CD4-positive, alpha-beta T cell treated with Interleukin-15 for 1 hour (primary cell): ENCODE results near the gene NEURL4.
"Not testable (repeated sequence)": the region's sequence is repeated elsewhere in the genome, so short reads cannot be mapped to it uniquely, and the experiment has no call there.

Source experiments
- DNase-seq: peaks from one replicate; pipeline ENCODE4 v3.0.0-alpha.2; 2020

NEURL4 gene

GRCh38 chr17:7346761-7347614 is 17.9 kb upstream of the NEURL4 start:
- DNase-seq, result no peak

GRCh38 chr17:7343250-7343649 is 14.1 kb upstream of the NEURL4 start:
- no peak for DNase-seq

DNA sequence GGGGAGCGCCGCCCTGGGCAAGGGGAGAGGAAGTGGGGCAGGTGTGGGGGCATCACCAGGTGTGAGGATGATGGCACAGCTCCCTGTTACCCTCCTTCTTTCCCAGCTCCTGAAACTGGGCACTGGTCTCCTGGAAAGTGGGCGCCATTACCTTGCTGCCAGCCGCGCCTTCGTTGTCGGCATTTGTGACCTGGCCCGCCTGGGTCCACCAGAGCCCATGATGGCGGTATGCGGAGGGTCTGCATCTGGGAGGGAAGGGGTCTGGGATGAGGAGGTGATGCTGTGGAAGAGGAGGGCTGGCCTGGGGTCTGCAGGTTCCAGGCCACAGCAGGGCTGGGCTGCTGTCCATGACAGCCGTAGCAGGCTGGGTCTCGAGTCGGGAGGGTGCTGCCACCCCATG is 12.7 kb upstream of the NEURL4 start:
- no peak for DNase-seq

- no peak for DNase-seq
Observed at GRCh38 chr17:7340179-7340578, 11.0 kb upstream of the NEURL4 start.

DNA sequence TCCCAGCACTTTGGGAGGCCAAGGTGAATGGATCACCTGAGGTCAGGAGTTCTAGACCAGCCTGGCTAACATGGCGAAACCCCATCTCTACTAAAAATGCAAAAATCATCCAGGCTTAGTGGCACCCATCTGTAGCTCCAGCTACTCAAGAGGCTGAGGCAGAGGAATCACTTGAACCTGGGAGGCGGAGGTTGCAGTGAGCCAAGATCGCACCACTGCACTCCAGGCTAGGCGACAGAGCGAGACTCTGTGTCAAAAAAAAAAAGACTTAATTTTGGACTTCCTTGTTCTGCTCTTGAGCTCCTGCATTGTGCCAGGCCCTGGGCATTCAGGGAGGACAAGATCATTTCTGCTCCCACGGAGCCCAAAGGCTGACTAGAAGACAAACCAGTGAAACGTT is 8.5 kb upstream of the NEURL4 start:
- not testable (repeated sequence) for DNase-seq

DNA sequence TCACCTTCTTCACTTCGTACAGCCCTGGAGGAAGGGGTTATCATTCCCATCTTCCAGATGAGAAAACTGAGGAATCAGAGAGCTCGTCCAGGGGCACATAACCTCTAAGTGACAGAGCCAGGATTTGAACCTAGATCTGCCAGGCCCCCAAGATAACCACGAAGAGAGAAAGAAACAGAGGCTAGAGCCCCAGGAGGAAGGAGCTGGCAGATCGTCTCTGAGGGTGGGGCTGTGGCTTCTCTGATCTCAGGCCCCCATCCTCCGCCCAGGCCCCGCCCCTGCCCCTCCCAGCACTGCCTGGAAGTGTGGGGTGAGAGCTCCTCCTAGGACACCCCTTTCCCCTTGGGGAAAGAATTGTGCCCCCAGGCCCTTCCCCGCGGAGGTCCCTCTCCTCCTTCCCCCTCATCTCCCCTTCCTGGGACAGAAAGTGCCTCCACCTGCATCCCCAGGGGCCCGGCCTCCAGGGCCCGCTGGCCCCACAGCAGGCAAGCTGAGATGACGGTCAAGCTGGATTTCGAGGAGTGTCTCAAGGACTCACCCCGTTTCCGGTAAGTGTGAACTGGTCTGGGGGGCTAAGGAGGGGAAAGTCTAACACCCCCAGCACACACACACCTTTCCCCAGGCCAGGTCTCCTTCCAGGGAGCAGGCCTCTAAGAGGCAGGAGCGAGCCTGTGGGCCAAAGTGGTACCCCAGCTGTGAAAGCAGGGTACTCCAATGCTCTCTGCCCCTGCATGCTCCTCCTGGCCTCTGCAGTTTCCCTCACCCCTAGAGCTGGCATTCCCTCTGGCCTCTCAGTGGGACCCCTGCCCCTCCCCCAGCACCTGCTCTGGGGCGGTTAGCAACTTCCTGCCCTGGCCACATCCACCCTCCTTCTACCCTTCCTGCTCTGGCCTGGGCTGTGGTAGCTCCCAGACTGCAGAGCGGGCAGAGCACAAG is 7.4 kb upstream of the NEURL4 start, which contains the start of gene ACAP1:
TSS of gene ACAP1 (plus strand) at position 290 of the 936 bp plus-strand sequence. CDS start at position 496, 206 bp downstream.
- DNase-seq, result peak; percentile 85

- DNase-seq, result not testable (repeated sequence)
Observed at GRCh38 chr17:7335765-7336164, 6.6 kb upstream of the NEURL4 start.

GRCh38 chr17:7334938-7335538 is 5.9 kb upstream of the NEURL4 start:
- DNase-seq, result no peak

- DNase-seq, result peak; percentile 59
Observed at GRCh38 chr17:7332600-7333069, 3.5 kb upstream of the NEURL4 start.

- DNase-seq, result no peak
Observed at GRCh38 chr17:7332111-7332510, 3.0 kb upstream of the NEURL4 start.

DNA sequence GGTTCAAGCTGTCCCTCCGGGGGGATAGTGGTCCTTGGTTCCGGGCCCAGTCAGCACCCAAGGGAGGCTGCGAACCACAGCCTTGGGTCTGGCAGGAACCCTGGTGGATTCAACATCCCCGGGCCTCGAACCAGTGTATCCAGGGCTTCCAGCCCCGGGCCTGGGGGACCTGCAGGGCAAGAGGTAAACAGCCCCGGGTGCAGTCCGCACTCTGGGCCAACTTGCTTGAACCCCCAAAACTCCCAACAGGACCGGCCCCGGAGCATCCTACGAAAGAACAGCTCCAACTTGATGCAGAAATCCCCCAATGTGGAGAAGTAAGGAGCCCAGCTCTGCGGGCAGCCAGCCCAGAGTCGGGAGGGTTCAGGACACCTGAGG is 1.5 kb upstream of the NEURL4 start:
- no peak for DNase-seq

DNA sequence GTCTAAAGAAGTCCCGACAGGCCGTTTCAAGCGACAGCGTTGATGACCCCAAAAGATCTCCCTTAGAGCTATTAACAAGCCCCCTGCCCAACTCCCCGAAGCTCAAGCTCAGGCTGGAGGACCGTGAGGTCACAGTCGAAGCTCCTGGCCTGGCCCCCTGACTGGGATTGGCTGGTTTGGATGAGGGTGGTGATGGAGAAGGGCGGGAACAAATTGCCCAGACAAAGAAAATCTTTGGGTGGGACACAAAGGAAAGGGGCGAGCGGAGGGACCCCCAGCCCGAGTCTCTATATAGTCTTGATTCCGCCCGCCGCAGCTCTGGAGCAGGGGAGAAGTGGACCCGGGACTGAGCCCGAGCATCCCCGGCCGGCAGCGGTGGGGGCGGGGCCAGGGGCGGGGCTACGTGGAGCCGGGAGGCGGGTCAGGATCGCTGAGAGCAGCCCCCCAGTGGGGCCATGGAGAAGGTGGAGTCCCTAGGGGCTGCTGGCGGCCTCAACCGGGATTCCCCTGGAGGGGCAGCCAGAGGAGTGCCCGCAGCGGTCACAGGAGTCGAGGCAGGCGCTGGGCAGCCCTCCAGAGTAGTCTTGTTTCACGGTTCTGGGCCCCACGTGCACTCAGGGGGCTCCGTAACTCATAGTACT is 982 bp upstream of the NEURL4 start:
- DNase-seq, result peak; percentile 83

DNA sequence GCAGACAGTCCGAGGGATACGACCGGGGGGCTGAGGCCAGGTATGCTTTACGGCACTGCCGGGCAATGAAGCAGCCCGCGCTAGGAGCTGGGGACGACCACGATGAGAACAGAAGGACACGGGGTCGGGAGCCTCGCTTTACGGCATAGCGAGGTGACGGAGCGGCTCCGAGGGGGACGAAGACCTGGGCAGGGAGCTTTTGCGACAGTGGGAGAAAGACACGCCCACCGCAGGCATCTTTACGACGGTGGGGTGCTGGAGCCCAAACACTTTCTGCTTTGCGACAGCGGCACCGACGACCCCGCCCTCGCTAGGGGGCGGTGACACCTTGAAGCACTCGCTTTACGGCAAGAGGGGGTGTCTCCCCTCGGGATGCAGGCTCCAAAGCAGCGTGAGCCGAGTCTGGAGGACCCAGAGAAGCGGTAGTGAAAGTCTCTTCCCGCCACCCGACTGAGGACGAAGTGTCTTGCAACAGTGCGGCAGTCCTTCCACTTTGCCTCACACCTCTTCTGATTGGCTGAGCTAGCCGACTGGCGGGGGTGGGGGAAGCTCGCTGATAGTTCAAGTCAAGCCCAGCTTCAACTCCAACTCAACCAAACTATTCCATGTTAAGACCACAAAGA is 350 bp upstream of the NEURL4 start:
- peak; percentile 98 for DNase-seq

DNA sequence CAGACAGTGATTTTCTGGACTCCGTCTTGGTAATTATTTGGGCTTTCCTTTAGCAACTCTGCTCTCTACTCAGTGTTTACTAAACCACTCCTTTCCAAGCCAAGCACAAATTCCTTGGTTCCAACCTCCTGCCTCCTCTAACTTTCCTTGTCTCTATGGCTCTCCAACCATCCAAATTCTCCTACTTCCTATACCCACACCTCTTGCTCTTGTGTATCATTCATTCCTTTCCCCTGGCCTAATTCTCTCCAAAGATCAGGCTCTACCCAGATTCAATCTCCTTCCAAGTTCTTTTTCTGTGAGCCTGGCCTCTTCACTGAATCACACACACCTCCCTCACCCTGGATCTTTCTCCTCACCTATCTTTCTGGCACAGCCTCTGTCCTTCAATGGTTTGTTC is 1.1 kb downstream of the NEURL4 start:
- no peak for DNase-seq

GRCh38 chr17:7327501-7327900 is 1.6 kb downstream of the NEURL4 start:
- DNase-seq, result no peak

DNA sequence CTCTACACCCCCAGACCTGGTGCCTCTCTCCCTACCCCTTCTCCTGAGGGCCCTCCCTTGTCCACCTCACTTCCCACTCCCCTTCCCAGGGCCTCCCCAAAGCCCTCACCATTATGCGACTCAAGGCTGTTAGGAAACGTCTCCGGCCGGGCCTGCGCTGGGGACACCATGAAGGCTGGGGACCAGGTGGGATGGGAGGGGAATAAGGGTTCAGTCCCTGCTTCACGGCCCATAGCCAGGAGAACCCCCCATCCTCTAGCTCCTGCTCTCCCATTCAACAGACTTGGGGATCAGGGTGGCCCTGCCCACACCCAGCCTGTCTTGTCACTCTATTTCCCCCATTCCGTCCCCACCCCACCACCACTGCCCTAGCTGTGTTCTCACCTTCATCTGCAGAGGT is 2.1 kb downstream of the NEURL4 start:
- DNase-seq, result no peak

- DNase-seq, result no peak
Observed at GRCh38 chr17:7326186-7326585, 2.9 kb downstream of the NEURL4 start.

DNA sequence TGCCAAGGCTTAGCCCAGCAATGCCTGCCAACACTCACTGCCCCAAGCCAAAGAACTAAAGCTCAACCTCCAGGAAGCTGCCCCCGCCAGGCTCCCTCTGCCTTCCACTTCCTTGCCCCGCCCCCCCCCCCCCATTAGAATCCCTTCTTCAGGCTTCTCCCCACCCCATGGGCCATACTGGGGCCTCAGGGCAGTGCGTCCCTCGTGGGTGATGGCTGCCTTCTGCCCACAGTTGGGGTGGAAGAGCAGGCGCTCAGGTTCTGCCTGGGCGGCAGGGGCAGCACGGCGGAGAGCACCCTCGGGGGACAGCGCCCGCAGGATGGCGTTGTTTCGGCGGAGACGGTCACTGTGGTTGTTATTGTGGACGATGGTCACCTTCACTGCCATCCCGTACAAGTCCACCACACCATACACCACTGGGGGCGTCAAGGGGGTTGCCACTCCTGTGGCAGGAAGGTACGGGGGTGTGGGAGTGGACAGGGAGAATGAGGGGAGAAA is 4.1 kb downstream of the NEURL4 start:
- no peak for DNase-seq

GRCh38 chr17:7324438-7324779 is 4.7 kb downstream of the NEURL4 start:
- DNase-seq, result no peak

- DNase-seq, result peak; percentile 46
Observed at GRCh38 chr17:7323731-7324437, 5.3 kb downstream of the NEURL4 start.

DNA sequence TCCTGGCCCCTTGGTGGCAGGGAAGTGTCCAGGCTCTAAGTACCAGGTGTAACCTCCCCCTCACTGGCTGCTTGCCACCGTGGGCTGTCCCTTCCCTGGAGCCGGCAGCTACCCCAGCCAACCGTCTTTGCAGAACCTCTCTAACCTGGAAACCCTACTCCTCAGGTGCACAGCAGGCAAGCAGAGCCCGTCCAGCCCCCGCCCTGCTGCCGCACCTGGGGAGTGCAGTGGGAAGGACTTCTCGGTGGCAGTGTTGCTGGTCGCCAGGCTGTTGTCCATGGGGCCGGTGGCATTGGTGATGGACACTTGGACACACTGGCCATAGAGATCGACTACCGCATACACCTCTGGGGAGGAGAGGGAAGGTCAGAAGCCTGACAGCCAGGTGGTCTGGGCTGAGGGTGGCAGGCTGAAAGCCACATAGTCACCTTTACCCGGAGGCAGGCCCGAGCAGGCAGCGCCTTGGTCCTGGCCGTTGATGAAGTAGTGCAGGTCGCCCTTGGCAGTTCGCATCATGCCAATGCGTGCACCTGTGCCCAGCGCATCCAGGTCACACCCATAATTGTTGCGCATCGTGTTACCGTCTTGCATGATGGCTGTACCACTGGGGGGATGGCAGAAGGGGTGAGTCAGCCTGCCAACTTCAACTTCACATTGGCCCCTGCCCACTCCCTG is 6.5 kb downstream of the NEURL4 start:
- no peak for DNase-seq
